Trophoblast cell (in vitro differentiated cells and primary cell): ENCODE data around the gene ATP13A2.

Experiments used
- DNase-seq, 2 donors: peaks; one replicate each; pipeline ENCODE4 v3.0.0-alpha.2; 2016
- H2AFZ ChIP-seq: 2 replicates; pipeline ENCODE4 v1.6.1; 2013; ENCODE audit warnings: low read length, moderate library complexity, mild to moderate bottlenecking; ENCODE audit not compliant: insufficient read depth, poor library complexity
- H2AK5ac ChIP-seq: 2 replicates; pipeline ENCODE4 v1.6.1; 2013; ENCODE audit warnings: mild to moderate bottlenecking, low read length
- H2BK120ac ChIP-seq: 2 replicates; pipeline ENCODE4 v1.6.1; 2013; ENCODE audit warnings: low read length, mild to moderate bottlenecking, moderate library complexity; ENCODE audit not compliant: insufficient read depth, poor library complexity
- H2BK12ac ChIP-seq: 2 replicates; pipeline ENCODE4 v1.6.1; 2013; ENCODE audit warnings: mild to moderate bottlenecking, low read length, moderate library complexity
- H2BK5ac ChIP-seq: 2 replicates; pipeline ENCODE4 v1.6.1; 2013; ENCODE audit warnings: low read length, low read depth, moderate library complexity, mild to moderate bottlenecking; ENCODE audit not compliant: poor library complexity
- H3K14ac ChIP-seq: 2 replicates; pipeline ENCODE4 v1.6.1; 2013; ENCODE audit warnings: mild to moderate bottlenecking, low read length
- H3K18ac ChIP-seq: 2 replicates; pipeline ENCODE4 v1.6.1; 2013; ENCODE audit warnings: mild to moderate bottlenecking, low read length
- H3K23ac ChIP-seq: 2 replicates; pipeline ENCODE4 v1.6.1; 2013; ENCODE audit warnings: low read length
- H3K27ac ChIP-seq: 2 replicates; pipeline ENCODE4 v1.5.1; 2013; ENCODE audit warnings: low read depth, mild to moderate bottlenecking, inconsistent platforms, low read length, moderate library complexity
- H3K27me3 ChIP-seq: 2 replicates; pipeline ENCODE4 v1.6.1; 2013; ENCODE audit warnings: inconsistent platforms, mild to moderate bottlenecking, low read length, moderate library complexity; ENCODE audit not compliant: insufficient read depth
- H3K36me3 ChIP-seq, 2 experiments: 1 replicate in 1 of 2; 2 replicates in 1 of 2; pipeline ENCODE4 v1.6.1; 2013; ENCODE audit warnings: low read length in 2 of 2, mild to moderate bottlenecking in 2 of 2, moderate library complexity in 1 of 2; ENCODE audit not compliant: insufficient read depth in 2 of 2, control insufficient read depth in 1 of 2
- H3K4ac ChIP-seq: 2 replicates; pipeline ENCODE4 v1.6.1; 2013; ENCODE audit warnings: low read depth, mild to moderate bottlenecking, low read length, moderate library complexity
- H3K4me1 ChIP-seq, 2 experiments: 1 replicate in 1 of 2; 2 replicates in 1 of 2; pipeline ENCODE4 v1.6.1; 2013; ENCODE audit warnings: low read length in 2 of 2, mild to moderate bottlenecking in 2 of 2, moderate library complexity in 1 of 2; ENCODE audit not compliant: insufficient read depth in 2 of 2, control insufficient read depth in 1 of 2
- H3K4me2 ChIP-seq: 2 replicates; pipeline ENCODE4 v1.6.1; 2013; ENCODE audit warnings: inconsistent platforms, mild to moderate bottlenecking, low read length, moderate library complexity
- H3K4me3 ChIP-seq: 2 replicates; pipeline ENCODE4 v1.5.1; 2013; ENCODE audit warnings: mild to moderate bottlenecking, low read depth, low read length, inconsistent platforms
- H3K79me1 ChIP-seq: one replicate; pipeline ENCODE4 v1.6.1; 2013; ENCODE audit warnings: low read length
- H3K79me2 ChIP-seq: 2 replicates; pipeline ENCODE4 v1.6.1; 2013; ENCODE audit warnings: low read length, mild to moderate bottlenecking; ENCODE audit not compliant: control insufficient read depth, insufficient read depth, poor library complexity
- H3K9ac ChIP-seq: 2 replicates; pipeline ENCODE4 v1.6.1; 2013; ENCODE audit warnings: mild to moderate bottlenecking, low read length
- H3K9me3 ChIP-seq: 2 replicates; pipeline ENCODE4 v1.6.1; 2013; ENCODE audit warnings: low read depth, mild to moderate bottlenecking, control low read depth, inconsistent platforms, low read length; ENCODE audit not compliant: insufficient read depth
- H4K12ac ChIP-seq: 2 replicates; pipeline ENCODE4 v1.6.1; 2013; ENCODE audit warnings: low read depth, mild to moderate bottlenecking, low read length, moderate library complexity
- H4K8ac ChIP-seq: 2 replicates; pipeline ENCODE4 v1.6.1; 2013; ENCODE audit warnings: low read depth, mild to moderate bottlenecking, low read length, moderate library complexity
- H4K91ac ChIP-seq: one replicate; pipeline ENCODE4 v1.6.1; 2013; ENCODE audit warnings: low read depth, mild to moderate bottlenecking, low read length, moderate library complexity
- WGBS: extraction: QIAGEN DNeasy Blood & Tissue Kit; methylation state at CpG from one replicate; pipeline ENCODE4 v1.1.7; 2013; ENCODE audit warnings: missing lambda C conversion rate; ENCODE audit not compliant: insufficient read length, insufficient coverage; ENCODE audit errors: extremely low coverage; 5-methylcytosine and 5-hydroxymethylcytosine counted together

ATP13A2 gene

GRCh38 chr1:17040135-17040534 lies 28.4 kb upstream of the ATP13A2 start:
- no CpG with 5 or more reads among the region's 1 CpG for WGBS
- Histone ChIP-seq H2BK12ac (no peak overlapping the region), H3K4me3 (no peak overlapping the region), H4K12ac (no peak overlapping the region), H3K9ac (no peak overlapping the region), H3K36me3 (peaks cover 25 to 30% of the 10 kb centered on the region in 2 experiments), H3K79me2 (no peaks in the 10 kb centered on the region), H2AK5ac (no peak overlapping the region), H3K27ac (no peak overlapping the region), H3K14ac (no peak overlapping the region), H3K27me3 (no peaks in the 10 kb centered on the region), H3K9me3 (no peaks in the 10 kb centered on the region), H2AFZ (no peak overlapping the region), H4K8ac (no peak overlapping the region), H3K23ac (no peak overlapping the region), H3K79me1 (no peaks in the 10 kb centered on the region), H3K4ac (no peak overlapping the region), H3K4me2 (no peak overlapping the region), H3K18ac (no peak overlapping the region), H2BK120ac (no peak overlapping the region), H4K91ac (no peak overlapping the region), H2BK5ac (no peak overlapping the region), H3K4me1 (no peaks in the 10 kb centered on the region)
- DNase-seq, result no peak

GRCh38 chr1:17039522-17039921 lies 27.8 kb upstream of the ATP13A2 start:
- no peak overlapping the region for H3K4me2 ChIP-seq
- H2AFZ ChIP-seq, result no peak overlapping the region
- H3K4ac ChIP-seq, result no peak overlapping the region
- WGBS, result no CpG with 5 or more reads among the region's 2 CpGs
- H3K9me3 ChIP-seq, result no peaks in the 10 kb centered on the region
- H3K27ac ChIP-seq, result no peak overlapping the region
- H2AK5ac ChIP-seq, result no peak overlapping the region
- no peaks in the 10 kb centered on the region for H3K79me1 ChIP-seq
- H3K36me3 ChIP-seq, result peaks cover 24 to 30% of the 10 kb centered on the region in 2 experiments
- H2BK5ac ChIP-seq, result no peak overlapping the region
- H3K14ac ChIP-seq, result no peak overlapping the region
- H3K4me1 ChIP-seq, result no peaks in the 10 kb centered on the region
- no peak overlapping the region for H2BK12ac ChIP-seq
- H2BK120ac ChIP-seq, result no peak overlapping the region
- H4K8ac ChIP-seq, result no peak overlapping the region
- no peak overlapping the region for H4K12ac ChIP-seq
- no peaks in the 10 kb centered on the region for H3K27me3 ChIP-seq
- no peak overlapping the region for H3K9ac ChIP-seq
- H3K18ac ChIP-seq, result no peak overlapping the region
- no peak overlapping the region for H3K23ac ChIP-seq
- H3K4me3 ChIP-seq, result no peak overlapping the region
- DNase-seq, result no peak
- no peaks in the 10 kb centered on the region for H3K79me2 ChIP-seq
- H4K91ac ChIP-seq, result no peak overlapping the region

GRCh38 chr1:17033481-17033880 lies 21.8 kb upstream of the ATP13A2 start:
- H2BK5ac ChIP-seq, result no peak overlapping the region
- no peak overlapping the region for H4K12ac ChIP-seq
- H2AK5ac ChIP-seq, result no peak overlapping the region
- no peak overlapping the region for H3K27ac ChIP-seq
- H3K14ac ChIP-seq, result no peak overlapping the region
- no peak overlapping the region for H3K4me3 ChIP-seq
- H3K36me3 ChIP-seq, result peaks cover 19 to 31% of the 10 kb centered on the region in 2 experiments
- H2AFZ ChIP-seq, result no peak overlapping the region
- peaks cover 2% of the 10 kb centered on the region for H3K9me3 ChIP-seq
- H3K18ac ChIP-seq, result no peak overlapping the region
- WGBS, result no CpG with 5 or more reads among the region's 4 CpGs
- no peak overlapping the region for H2BK120ac ChIP-seq
- H3K79me1 ChIP-seq, result no peaks in the 10 kb centered on the region
- H3K79me2 ChIP-seq, result no peaks in the 10 kb centered on the region
- H3K27me3 ChIP-seq, result no peaks in the 10 kb centered on the region
- no peak overlapping the region for H4K8ac ChIP-seq
- H3K23ac ChIP-seq, result no peak overlapping the region
- no peak for DNase-seq
- no peak overlapping the region for H2BK12ac ChIP-seq
- no peak overlapping the region for H3K4me2 ChIP-seq
- no peaks in the 10 kb centered on the region for H3K4me1 ChIP-seq
- no peak overlapping the region for H4K91ac ChIP-seq
- no peak overlapping the region for H3K4ac ChIP-seq
- H3K9ac ChIP-seq, result no peak overlapping the region

GRCh38 chr1:17032741-17033140 lies 21.0 kb upstream of the ATP13A2 start:
- no CpG with 5 or more reads among the region's 3 CpGs for WGBS
- no peak overlapping the region for H3K18ac ChIP-seq
- no peak overlapping the region for H3K9ac ChIP-seq
- H3K9me3 ChIP-seq, result peaks cover 2% of the 10 kb centered on the region
- H3K79me1 ChIP-seq, result no peaks in the 10 kb centered on the region
- H3K4me3 ChIP-seq, result peak overlapping the region; percentile 26
- no peak overlapping the region for H2AK5ac ChIP-seq
- no peak for DNase-seq
- no peak overlapping the region for H2AFZ ChIP-seq
- no peaks in the 10 kb centered on the region for H3K4me1 ChIP-seq
- H2BK5ac ChIP-seq, result no peak overlapping the region
- no peak overlapping the region for H4K12ac ChIP-seq
- no peak overlapping the region for H3K14ac ChIP-seq
- no peak overlapping the region for H3K23ac ChIP-seq
- H3K27ac ChIP-seq, result no peak overlapping the region
- no peak overlapping the region for H4K91ac ChIP-seq
- no peak overlapping the region for H3K4me2 ChIP-seq
- no peak overlapping the region for H4K8ac ChIP-seq
- H3K27me3 ChIP-seq, result no peaks in the 10 kb centered on the region
- peaks cover 19 to 36% of the 10 kb centered on the region in 2 experiments for H3K36me3 ChIP-seq
- no peak overlapping the region for H3K4ac ChIP-seq
- no peaks in the 10 kb centered on the region for H3K79me2 ChIP-seq
- no peak overlapping the region for H2BK12ac ChIP-seq
- H2BK120ac ChIP-seq, result no peak overlapping the region
